AG10803 (cell line): ENCODE data around the gene ADAM10.

Source experiments
- DNase-seq: peaks from one replicate; pipeline ENCODE4 v3.0.0; 2010; ENCODE audit warnings: low read depth
- H3K4me3 ChIP-seq: 2 replicates; pipeline ENCODE4 v1.5.1; 2011; ENCODE audit warnings: mild to moderate bottlenecking, low read length, control low read depth
- TF ChIP-seq, protein P1 (sequence below): conservative IDR thresholded peaks from 2 replicates; pipeline ENCODE4 v1.5.1; 2011; ENCODE audit warnings: mild to moderate bottlenecking, low read length, control low read depth, inconsistent platforms

The ADAM10 gene

DNA sequence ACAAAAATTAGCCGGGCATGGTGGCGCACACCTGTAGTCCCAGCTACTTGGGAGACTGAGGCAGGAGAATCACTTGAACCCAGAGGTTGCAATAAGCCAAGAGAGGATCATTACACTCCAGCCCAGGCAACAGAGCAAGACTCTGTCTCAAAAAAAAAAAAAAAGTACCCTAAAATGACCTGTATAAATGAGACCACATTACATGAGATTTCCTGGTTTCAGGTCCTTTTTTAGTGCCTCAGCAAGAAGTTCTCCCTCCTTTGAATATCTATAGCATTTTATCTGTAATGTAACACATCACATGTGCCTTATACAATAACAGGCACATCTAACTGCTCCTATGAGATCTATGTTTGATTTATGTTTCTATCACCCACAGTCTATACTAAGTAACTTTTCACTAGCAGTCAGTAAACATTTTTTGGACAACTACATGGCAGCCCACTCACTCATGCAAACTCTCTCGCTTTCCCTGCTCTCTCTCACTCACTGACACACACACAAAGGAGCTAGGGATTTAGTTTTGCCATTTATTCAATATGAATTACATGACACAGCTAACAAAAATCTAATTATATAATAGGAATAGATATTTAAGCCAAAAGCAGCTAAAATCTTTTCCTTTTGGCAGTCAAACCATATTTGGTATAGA lies 34.1 kb downstream of the ADAM10 start:
- DNase-seq = no peak
- H3K4me3 ChIP-seq = no peak overlapping the region
- TF ChIP-seq, protein P1, sequence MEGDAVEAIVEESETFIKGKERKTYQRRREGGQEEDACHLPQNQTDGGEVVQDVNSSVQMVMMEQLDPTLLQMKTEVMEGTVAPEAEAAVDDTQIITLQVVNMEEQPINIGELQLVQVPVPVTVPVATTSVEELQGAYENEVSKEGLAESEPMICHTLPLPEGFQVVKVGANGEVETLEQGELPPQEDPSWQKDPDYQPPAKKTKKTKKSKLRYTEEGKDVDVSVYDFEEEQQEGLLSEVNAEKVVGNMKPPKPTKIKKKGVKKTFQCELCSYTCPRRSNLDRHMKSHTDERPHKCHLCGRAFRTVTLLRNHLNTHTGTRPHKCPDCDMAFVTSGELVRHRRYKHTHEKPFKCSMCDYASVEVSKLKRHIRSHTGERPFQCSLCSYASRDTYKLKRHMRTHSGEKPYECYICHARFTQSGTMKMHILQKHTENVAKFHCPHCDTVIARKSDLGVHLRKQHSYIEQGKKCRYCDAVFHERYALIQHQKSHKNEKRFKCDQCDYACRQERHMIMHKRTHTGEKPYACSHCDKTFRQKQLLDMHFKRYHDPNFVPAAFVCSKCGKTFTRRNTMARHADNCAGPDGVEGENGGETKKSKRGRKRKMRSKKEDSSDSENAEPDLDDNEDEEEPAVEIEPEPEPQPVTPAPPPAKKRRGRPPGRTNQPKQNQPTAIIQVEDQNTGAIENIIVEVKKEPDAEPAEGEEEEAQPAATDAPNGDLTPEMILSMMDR = no peak

DNA sequence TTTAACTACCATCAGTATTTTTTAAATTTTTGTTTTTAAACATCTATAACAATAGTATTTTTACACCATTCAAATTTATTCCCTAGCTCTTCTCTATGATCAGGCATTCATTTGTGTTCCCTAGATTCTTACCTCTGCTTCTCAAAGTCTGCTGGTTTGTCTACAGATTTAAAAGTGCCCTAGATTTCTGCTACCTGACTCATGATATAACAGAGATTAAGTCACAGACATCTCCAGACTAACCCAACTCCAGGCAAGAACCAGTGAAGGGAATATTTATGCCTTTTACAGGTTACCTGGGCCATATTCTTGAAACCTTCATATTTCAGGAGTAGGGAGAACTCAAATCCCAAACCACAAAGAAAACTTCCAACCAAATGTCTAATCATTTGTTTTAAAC lies 38.8 kb downstream of the ADAM10 start:
- TF ChIP-seq, protein P1 = no peak
- no peak overlapping the region for H3K4me3 ChIP-seq
- DNase-seq = no peak

DNA sequence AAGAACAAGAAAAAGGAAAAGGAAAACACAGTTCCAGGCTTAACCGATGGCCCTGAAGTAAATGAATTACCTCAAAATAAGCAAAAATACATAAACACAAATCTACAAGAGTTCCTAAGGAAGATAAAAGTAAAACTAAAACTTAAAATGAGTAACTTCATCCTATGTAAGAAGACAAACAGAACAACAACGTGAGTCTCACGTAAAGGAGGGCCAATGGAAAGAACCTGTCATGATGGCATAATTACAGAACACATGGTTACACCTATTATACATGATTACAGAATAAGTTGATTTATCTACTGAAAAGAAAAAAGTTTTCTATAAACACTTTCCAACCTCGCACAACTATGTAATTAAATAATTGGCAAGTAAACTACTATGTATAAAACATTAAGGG lies 42.1 kb downstream of the ADAM10 start:
- DNase-seq = no peak
- TF ChIP-seq, protein P1 = no peak
- no peak overlapping the region for H3K4me3 ChIP-seq

DNA sequence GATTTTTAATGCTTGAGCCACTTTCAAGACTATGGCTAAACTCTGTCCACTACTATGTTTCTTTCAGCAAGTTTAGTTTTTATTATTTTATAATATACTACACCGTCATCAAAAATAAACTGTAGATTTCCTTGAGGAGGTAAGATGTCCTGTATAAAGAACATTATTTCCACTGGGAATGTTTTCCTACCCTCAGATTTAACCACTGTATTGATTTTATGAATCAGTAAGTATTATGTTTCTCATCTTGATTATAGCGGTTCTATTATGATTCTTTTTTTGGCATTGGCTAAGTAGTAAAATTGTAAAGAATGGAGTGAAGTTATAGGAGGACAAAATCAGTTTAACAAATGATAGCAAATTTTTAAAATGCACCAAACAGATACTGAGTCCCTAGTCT lies 44.4 kb downstream of the ADAM10 start:
- DNase-seq = no peak
- TF ChIP-seq, protein P1 = no peak
- no peak overlapping the region for H3K4me3 ChIP-seq

DNA sequence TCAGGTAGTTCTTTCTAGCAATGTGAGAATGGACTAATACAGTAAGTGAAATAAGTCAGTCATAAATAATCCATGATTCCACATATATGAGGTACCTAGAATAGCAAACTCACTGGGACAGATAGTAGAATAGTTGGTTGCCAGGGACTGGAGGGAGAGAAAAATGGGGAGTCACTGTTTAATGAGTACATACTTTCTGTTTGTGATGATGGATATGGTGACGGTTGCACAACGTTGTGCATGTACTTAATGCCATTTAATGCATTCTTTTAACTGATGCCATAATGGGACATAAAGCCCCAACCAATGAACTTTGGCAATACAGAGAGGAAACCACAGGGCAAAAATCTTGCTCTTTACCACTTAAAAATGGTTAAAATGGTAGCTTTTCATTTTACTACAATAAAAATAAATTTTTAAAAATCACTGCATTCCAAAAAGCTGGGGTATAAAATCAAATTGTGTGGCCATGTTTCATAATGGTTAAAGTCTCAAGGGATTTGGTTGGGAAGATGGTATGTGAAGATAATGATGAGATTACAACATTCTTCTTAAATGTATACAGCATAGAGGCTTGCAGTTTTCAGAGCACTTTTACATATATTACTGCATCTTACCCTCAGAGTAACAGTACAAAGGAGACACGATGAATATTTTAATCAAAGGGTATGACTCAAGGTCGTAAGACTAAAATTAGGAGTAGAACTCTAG lies 45.2 kb downstream of the ADAM10 start:
- H3K4me3 ChIP-seq = no peak overlapping the region
- TF ChIP-seq, protein P1 = no peak

DNA sequence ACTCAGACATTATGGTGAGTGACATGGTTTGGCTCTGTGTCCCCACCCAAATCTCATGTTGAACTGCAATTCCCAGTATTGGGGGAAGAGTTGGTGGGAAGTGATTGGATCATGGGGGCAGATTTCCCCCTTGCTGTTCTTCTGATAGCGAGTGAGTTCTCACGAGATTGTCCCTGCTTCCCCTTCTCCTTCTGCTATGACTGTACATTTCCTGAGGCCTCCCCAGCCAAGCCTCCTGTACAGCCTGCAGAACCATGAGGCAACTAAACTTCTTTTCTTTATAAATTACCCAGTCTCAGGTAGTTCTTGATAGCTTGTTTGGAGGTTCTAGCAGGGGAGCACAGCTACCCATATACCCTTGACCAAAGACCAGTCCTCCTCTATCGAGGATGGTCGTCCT lies 45.9 kb downstream of the ADAM10 start:
- TF ChIP-seq, protein P1 = no peak
- no peak for DNase-seq
- H3K4me3 ChIP-seq = no peak overlapping the region

More for the DNA sequence above, 45.2 kb downstream of the ADAM10 start:
- peak; percentile 54 for DNase-seq

DNA sequence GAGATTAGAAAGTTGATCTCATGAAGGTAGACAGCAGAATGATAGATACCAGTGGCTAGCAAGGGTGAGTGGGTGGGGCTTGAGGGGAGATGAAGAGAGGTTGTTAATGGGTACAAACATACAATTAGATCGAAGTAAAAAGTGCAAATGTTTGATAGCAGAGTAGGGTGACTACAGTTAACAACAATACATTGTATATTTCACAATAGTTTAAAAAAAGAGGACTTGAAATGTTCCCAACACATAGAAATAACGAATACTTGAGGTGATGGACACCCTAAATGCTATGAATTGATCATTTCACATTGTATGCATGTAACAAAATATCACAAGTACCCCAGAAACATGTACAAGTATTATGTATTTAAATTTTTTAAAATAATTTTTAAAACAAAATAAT lies 47.3 kb downstream of the ADAM10 start:
- DNase-seq = no peak
- TF ChIP-seq, protein P1 = no peak
- no peak overlapping the region for H3K4me3 ChIP-seq
